HG03378 (cell line): ENCODE data around the gene SEL1L3.

Experiments
- ATAC-seq: cut with Tn5 transposase; IDR thresholded peaks from one replicate; pipeline ENCODE4 v1.9.1; 2021; ENCODE audit warnings: mild to moderate bottlenecking, moderate library complexity; ENCODE audit not compliant: unreplicated experiment

SEL1L3 gene

DNA sequence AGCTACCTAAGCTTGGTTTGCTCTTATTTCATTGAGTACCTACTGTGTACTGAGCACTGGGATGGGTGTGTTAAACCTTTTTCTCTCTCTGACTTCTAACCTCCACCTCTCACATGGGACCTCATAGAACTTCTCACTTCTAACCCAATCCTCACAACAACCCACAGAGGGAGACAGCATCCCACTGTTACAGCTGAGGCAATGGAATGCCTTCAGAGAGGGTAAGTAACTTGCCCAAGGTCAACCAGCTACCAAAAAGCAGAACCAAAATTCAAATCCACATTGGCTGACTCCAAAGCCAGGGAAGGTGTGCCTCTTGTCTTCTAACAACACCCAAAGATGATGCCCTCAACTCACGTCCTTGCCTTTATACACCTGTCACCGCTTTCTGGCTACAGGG lies 5.4 kb downstream of the SEL1L3 start:
- no peak for ATAC-seq

DNA sequence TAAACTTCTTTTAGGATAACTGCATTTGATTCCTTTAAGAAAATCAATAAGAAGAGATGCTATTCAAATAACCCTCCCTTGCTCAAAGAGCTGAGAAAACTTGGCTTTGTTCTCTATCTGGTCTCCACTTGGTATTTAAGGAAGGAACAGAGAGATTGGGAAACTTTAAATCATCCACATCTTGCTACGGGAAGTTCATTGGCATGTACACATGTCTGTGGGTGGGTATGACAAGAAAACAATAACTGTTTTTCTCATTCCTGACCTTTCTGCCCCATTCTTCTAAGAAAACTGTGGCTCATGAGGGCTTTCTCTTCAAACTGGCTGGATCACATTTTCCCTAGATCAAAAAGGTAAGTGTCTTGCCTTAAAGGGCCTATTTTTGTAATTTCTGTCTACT lies 6.0 kb downstream of the SEL1L3 start:
- no peak for ATAC-seq

DNA sequence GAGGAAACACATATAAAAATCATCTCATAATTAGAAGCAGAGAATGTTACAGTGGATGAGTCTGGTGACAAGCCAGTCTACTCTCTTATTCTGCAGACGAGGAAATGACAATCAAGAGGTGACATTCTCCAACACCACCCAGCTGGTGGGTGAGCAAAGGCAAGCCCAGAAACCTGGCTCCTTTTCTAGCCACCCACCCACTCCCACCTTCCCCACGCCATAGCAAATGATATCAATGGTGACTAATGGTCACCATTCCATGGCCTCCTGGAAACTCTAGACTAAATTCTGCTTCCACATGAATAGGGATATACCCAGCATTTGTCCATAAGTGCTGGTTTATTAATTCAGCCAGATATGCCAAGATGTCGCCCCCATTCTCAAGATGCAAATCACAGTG lies 10.7 kb downstream of the SEL1L3 start:
- ATAC-seq, result no peak

DNA sequence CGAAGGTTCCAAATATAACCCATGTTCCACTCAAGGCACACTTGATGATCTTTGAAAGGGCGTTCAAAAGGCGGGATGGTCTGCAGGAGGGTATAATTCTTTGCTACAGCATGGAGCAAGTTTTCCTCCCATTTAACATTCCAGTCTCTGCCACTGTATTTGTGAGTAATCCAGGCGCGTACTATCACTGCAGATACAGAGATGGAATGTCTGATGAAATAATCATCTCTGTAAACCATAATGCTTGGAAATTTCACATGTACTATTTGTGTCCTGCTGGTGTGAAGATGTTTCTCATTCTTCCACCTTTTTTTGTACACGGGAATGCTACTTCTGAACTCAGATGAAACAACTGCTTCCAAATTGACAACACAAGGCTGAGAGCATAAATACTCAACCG lies 15.5 kb downstream of the SEL1L3 start:
- no peak for ATAC-seq

DNA sequence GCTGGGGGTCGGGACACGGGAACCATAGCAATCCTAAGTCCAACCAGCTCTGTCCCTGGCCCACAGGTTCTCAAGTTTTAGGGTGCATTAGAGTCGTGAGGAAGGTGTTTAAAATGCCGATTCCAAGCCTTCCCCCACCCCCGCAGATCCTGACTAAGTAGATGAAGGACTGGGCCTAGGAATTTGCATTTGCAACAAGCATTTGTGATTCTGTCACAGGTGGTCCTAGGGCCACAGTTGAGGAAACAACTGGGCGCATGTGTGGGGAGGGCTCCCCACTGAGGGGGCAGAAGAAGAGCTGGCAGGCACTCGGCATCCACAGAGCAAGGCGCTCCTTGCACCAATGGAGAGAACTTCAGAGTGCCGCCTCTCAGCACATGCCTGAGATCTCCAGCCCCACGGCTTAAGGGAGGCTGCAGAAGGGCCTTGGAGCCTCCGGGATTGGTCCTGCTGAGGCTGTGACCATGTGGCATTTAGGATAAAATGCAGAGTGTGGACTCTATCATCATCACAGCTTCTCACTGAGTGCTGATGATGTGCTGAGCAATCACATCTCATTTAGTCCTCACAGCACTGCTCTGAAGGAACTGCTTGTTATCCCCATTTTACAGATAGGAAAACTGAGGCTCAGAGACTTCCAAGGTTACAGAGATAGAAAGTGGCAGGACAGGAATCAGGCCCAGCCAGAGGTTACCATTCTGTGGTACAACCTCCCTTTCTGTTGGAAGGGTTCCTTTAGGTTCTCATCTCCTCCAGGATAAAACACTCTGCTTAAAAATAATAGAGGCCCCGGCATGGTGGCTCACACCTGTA lies 16.7 kb downstream of the SEL1L3 start:
- ATAC-seq, result no peak

DNA sequence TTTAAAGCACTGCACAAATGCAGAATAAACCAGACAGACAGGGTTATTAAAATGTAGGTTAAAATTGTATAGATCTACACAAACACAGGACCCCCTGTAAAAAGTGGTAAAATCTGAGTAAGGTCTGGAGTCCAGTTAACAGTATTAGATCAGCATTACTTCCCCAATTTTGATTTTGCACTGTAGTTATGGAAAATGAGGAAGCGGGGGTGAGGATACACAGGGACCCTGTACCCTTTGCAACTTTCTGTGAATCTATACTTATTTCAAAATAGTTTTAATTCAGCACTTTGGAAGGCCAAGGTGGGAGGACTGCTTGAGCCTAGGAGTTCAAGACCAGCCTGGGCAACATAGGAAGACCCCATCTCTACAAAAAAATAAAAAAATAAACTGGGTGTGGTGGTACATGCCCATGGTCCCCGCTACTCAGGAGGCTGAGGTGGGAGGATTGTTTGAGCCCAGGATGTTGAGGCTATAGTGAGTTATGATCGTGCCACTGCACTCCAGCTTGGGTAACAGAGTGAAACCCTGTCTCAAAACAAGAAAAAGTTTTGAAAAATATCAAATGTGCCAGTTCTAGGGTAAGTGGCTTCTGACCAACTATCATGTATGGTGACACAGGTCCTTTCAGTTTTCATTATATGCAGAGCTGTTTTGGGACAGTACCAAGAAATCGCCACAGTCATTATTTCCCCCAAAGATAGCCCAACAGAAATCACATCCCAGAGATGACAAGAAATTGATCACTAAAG lies 17.7 kb downstream of the SEL1L3 start:
- ATAC-seq, result no peak

DNA sequence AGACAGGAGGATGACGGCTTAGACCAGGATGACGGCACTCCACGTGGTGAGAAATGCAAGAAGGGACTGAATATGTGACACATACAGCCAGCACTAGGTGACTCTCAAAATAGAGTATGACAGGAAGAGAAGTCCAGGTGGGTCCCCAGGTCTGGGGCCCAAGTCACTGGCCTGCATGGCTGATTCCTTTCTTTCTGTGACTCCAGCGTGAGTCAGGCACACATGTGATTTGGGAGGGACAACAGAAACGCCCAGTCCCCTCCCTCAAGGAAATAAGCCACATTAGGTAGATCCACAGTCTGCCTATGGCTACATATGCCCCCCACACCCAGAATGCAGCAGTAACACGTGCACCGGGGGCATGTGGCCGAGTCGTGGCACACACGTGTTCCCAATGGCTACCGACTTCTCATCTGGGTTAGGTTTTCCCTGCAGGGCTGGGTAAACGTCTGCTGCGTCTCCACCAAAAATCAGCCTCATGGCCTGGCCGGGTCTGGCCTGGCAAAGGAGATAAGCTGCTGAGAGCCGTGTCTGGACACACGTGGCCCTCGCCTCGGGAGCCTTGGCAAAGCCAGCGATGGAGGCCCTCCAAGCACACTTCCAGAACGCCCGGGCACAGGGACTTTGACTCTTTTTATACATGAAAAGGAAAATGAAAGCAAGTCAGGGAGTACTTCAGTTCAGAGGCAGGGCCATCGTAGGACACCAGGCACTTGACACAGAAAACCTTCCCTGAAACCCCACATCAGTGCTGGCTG lies 19.3 kb downstream of the SEL1L3 start:
- ATAC-seq, result peak; percentile 39

DNA sequence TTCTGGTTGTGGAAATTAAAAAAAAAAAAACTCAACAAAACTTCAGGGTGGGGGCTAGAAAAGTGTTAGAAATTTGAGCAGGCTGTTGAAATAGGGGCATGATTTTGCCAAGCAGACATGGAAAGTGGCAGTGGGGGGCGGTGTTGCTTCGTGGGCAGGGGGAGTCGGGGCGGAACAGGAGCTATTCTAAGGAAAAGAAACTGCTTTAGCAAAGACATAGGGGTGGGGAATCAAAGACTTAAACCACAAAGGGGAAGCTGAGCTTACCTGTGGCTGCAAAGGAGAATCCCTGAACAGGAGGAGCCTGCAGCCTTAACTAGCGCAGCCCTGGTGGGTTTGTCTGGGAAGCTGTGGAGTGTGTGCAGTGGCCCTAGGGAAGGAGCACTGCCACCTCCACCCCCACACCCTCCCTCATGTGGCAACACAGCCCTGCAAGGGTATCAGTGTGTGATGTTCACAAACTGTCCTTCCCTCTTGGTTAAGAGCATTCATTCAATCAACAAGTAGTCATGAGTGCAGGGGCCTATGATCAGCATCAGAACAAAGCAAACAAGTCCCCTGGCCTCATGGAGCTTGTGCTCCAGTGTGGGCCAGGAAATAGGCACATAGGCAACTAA lies 20.5 kb downstream of the SEL1L3 start:
- peak; percentile 69 for ATAC-seq

DNA sequence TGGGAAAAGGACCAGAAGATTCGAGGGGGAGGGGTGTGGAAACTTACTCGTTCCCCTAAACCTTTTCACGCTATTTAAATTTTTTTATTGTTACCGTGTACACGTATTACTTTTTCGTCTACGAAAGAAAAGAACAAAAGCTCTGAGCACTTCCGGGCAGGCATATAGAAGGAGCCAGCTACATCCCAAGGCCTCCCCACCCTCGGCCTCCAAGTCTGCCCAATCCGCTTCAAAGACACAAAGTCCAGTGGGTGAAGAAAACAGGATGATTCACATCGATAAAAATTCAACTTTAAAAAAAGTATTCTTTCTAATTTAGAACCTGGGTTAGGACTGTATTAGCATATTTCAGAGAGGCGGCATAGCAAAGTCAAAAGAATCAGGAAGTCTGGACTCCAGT lies 23.1 kb downstream of the SEL1L3 start:
- ATAC-seq, result no peak

DNA sequence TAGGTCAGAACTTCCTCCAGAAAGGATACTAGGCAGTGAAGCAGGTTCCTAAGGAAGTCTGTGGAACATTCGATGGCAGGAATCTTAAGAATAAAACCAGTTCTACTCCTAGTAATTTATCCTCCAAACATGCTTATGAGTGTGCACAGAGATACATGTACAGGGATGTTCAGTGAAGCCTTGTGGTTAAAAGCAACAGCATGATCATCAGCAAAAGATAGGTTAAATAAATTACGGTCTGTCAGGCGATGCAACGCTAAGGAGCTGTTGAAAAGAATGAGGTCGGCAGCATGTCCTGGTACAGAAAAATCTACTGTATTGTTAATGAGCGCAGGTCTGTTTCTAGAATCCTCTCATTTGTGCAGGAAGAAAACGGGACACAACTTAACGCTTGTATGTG lies 23.6 kb downstream of the SEL1L3 start:
- ATAC-seq, result no peak

DNA sequence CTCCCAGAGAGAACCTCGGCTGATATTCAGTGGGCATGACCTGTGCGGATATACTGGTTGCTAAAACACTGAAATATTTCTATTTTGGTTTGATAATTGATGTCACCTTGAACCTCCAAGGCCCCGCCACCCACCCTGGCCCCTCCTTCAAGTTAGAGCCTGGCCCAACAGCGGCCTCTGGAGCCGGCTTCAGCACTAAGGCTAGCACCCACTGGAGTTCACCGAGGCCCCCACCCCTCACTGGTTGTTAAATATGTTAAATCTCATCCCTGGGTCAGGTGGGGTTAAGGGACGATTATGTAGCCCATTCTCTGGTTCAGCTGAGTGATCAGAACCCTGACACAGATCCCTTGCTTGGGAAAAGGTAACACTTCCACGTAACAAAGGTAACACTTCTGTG lies 24.3 kb downstream of the SEL1L3 start:
- ATAC-seq, result no peak

DNA sequence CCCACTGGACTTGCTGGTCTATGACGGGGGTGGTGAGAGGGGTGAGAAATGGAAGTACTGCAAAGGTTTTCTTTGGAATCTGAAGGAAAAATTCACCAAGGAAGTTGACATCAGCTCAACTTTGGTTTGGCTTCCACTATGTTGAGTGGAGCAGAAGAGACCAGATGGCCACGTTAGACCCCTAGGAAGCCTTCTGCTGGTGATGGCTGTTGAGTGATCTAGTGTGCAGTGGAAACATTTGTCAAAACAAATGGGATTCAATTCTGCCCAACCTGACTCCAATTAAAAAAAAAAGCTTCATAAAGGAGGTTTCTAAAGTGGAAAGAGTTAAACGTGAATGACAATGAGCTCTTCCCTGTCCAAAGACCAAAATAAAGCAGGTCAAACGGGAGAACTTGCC lies 25.7 kb downstream of the SEL1L3 start:
- no peak for ATAC-seq

DNA sequence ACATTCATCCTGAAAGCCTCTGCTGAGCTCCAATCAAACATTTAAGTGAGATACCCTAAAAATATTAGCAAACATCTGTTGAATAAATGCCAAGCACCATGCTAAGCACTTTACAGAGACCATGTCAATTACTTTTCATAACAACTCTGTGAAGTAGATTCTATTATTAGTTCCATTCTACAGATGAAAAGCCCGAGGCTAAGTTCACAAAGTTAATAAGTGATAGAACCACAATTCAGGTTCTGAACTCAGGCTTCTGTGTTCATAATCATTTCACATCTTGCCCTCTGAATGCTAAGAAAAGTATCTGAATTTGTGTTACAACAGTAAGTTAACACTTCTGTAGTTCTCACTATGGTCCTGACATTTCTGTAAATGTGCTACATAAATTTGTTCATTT lies 27.4 kb downstream of the SEL1L3 start:
- no peak for ATAC-seq

DNA sequence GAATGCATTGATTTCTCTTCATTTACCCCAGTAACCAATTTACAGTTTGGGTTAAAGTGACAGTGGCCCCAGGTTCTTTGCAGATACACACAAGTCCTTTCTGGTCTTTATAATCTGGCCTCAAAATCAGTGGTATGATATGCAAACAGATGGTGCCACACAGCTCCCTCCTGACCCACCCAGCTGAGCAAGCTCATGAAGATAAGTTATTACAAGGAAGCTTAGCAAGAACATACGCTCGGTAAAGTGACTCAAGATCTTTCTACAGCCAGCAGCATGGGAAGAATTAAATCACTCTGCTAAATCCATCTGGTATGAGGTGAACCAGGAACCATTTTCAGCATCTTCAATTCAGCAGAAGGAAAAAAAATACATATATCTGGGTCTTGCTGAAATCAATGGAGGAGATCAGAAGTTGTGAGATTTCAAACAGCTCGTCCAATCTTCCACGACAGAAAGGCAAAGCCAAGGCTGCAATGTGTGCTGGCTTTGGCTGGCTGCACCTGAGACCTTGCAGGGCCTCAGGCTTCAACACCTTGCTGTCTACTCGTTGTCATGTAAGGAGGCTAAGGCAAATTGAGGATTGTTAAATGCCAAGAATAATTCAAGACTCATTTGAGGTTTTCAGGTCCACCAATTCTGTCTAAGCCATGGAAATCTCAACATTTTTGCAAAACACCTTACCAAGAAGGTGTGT lies 28.2 kb downstream of the SEL1L3 start:
- no peak for ATAC-seq

DNA sequence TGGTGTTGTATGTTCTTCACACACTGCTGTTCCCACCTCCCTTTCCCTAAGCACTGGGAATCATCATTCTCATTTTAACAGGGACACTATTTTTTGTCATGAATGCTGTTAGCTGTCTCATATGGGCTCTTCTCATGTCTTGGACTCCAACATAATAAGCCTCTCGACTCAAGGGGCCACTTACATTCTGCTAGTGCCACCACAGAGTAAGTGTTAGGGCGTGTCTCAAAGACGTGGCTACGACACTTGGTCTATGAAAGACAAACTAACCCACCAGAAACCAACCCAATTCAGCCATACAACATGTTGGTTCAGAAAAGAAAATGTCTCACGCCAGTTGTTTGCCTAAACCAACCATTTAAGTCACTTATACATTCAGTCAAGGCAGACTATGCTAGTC lies 32.2 kb downstream of the SEL1L3 start:
- ATAC-seq, result no peak

DNA sequence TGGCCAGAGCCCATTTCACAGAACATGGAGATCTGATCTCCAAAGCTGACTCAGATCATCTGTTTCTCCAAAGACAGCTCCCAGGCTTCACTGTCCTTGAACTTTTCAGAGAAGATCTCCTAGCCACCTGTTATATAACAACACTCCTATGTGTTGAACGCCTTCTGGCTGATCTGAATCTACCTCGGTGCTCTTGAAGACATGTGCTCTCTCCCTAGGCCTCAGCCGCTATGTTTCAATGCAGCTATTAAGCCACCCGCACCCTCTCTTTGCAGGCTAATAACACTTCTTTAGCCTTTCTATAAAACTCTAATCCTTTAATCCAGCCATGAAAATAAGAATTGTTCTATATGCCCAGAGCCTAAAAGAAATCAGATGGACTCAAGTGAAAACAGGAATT lies 34.9 kb downstream of the SEL1L3 start:
- ATAC-seq, result no peak

DNA sequence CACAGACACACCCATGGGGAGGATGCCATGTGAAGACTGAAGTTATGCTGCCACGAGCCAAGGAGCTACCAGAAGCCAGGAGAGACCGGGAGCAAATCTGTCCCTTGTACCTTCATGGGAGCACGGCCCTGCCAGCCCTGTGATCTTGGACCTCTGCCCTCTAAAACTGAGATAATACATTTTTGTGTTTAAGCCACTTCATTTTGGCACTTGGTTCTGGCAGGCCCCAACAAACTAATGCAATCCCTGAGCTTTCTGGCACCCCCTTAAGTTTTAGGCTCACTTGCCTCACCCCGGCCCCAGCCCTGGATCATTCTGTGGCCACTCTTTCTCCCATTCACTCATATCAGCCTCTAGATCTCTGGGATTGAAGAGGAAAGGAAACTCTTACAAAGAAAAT lies 35.4 kb downstream of the SEL1L3 start:
- ATAC-seq, result no peak

DNA sequence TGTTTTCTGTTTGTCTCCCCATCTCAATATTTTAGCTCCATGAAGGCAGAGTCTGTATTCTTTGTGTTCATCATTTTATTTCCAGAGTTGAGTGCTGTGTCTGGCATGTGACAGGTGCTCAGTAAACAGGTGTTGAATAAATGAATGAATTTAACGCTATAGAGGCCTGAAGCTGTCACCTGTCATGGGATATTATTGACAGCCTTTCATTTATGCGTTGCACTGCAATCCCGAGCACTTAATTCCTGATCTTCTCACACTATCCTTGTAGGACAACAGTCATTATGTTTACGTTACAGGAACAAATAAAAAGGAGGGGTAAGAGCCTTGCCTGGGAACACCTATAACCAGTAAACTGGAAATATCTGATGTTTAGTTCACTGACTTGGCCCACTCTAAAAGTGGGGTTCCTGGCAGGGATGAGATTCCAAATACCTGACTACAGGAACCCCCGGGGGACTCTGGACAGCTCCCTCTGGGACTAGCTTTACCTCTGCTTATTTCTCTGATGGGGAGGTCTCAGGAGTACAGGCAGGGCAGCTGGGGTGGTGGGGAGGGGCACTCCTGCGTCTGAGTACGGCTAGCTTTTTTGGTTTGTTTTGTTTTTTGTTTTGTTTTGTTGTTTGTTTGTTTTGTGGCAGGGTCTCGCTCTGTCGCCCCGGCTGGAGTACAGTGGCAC lies 36.6 kb downstream of the SEL1L3 start:
- no peak for ATAC-seq

DNA sequence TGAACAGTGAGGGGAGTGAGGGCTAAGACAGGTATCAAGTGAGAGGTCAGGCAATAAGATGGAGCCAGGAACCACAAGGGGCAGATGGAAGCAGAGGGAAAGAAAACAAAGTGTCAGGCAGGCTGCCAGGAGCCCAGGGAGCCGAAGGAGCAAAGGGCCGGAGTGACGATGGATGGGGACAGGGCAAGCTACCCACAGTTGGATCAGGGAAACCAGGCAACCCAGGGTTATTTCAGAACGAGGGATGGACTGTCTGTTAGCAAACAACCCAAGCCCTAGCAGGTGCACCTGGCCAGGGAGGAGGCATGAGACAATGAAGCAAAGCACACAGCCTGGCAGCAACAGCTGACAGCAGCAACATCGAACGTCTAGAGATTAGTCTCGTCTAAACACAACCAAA lies 39.2 kb downstream of the SEL1L3 start:
- ATAC-seq, result no peak

DNA sequence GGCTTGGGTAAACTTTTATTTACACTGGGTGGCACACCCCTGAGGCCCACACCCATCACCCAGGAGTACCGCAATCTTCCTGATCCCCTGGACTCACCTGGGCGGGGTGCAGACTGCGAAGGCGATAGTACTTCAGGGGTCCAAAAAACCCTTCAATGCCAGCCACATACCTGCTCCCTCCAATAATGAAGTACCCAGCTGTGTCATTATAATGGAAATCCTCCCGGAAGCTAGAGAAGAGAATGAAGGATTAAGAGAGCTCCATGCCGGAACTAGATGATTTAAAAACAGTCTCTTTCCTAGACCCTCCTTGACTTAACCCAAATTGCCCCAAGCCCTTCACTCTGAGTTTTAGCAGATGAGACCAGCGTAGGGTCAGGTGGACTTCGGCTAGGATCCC lies 40.9 kb downstream of the SEL1L3 start:
- no peak for ATAC-seq
